Adipose tissue (tissue), 3 donors: ENCODE results near the gene POP4. TPM values are rescaled to one million over a fixed set of nuclear protein-coding genes. Genes with fewer than 3 reads are reported as not detected.

Experiments used
- H3K27ac ChIP-seq: one replicate; pipeline ENCODE4 v1.5.1; 2013; ENCODE audit warnings: low read depth, low read length
- WGBS, 3 donors: extraction: QIAGEN DNeasy Blood & Tissue Kit; methylation state at CpG; one replicate each; pipeline ENCODE4 v1.1.7; 2013; 5-methylcytosine and 5-hydroxymethylcytosine counted together
- polyA plus RNA-seq, 3 donors: library from polyadenylated mRNA; stranded (reverse); fragments of 200-250 nt; gene quantifications; one replicate each; pipeline ENCODE4 v1.2.3, GENCODE V29; 2013
- donor health status: healthy with polysubstance abuse.
- donor health status: Bipolar disorder and iron deficiency.
- donor health status: healthy.

POP4 gene
- polyA plus RNA-seq, 3 donors, result 42.4 to 67.7 (median 54.5) TPM

- 61 to 64% (median 64%) methylated on average over 3 of the region's 3 CpGs for WGBS, 3 donors
Observed at GRCh38 chr19:29598496-29598895, 7.6 kb upstream of the POP4 start.

GRCh38 chr19:29603308-29603707, 2.8 kb upstream of the POP4 start:
- 63 to 78% (median 76%) methylated on average over 5 of the region's 5 CpGs for WGBS, 3 donors
- no peak overlapping the region for H3K27ac ChIP-seq

More at GRCh38 chr19:29598496-29598895, 7.6 kb upstream of the POP4 start:
- H3K27ac ChIP-seq, result no peak overlapping the region

- no peak overlapping the region for H3K27ac ChIP-seq
- WGBS, 3 donors, result 1 to 2% (median 1%) methylated on average over 12 of the region's 12 CpGs
Observed at GRCh38 chr19:29606420-29606747, 301 bp downstream of the POP4 start.

GRCh38 chr19:29609636-29610035, 3.6 kb downstream of the POP4 start:
- no peak overlapping the region for H3K27ac ChIP-seq
- 91 to 93% (median 93%) methylated on average over 11 of the region's 11 CpGs for WGBS, 3 donors

- WGBS, 3 donors, result 79 to 85% (median 80%) methylated on average over 22 of the region's 22 CpGs
- no peak overlapping the region for H3K27ac ChIP-seq
Observed at GRCh38 chr19:29610213-29610573, 4.1 kb downstream of the POP4 start.

- no peak overlapping the region for H3K27ac ChIP-seq
- 33 to 35% (median 35%) methylated on average over 19 of the region's 19 CpGs for WGBS, 3 donors
Observed at GRCh38 chr19:29610574-29611271, 4.6 kb downstream of the POP4 start.

GRCh38 chr19:29612121-29612520, 6.0 kb downstream of the POP4 start:
- no peak overlapping the region for H3K27ac ChIP-seq
- 91 to 96% (median 95%) methylated on average over 9 of the region's 9 CpGs for WGBS, 3 donors

GRCh38 chr19:29612801-29613595, 6.9 kb downstream of the POP4 start:
- H3K27ac ChIP-seq, result no peak overlapping the region
- WGBS, 3 donors, result 88 to 94% (median 88%) methylated on average over 21 of the region's 21 CpGs

GRCh38 chr19:29614046-29614445, 8.0 kb downstream of the POP4 start:
- H3K27ac ChIP-seq, result no peak overlapping the region
- WGBS, 3 donors, result 82 to 87% (median 84%) methylated on average over 7 of the region's 7 CpGs

GRCh38 chr19:29614780-29615179, 8.7 kb downstream of the POP4 start:
- no peak overlapping the region for H3K27ac ChIP-seq
- WGBS, 3 donors, result 74 to 88% (median 79%) methylated on average over 4 of the region's 4 CpGs

- WGBS, 3 donors, result 93 to 96% (median 96%) methylated on average over 10 of the region's 10 CpGs
- H3K27ac ChIP-seq, result no peak overlapping the region
Observed at GRCh38 chr19:29615891-29616425, 9.9 kb downstream of the POP4 start.

- H3K27ac ChIP-seq, result no peak overlapping the region
- 88 to 93% (median 89%) methylated on average over 16 of the region's 16 CpGs for WGBS, 3 donors
Observed at GRCh38 chr19:29616541-29616940, 10.5 kb downstream of the POP4 start.

GRCh38 chr19:29617366-29618266, 11.5 kb downstream of the POP4 start:
- H3K27ac ChIP-seq, result no peak overlapping the region
- WGBS, 3 donors, result 79 to 88% (median 82%) methylated on average over 16 of the region's 16 CpGs

GRCh38 chr19:29618434-29618833, 12.4 kb downstream of the POP4 start:
- 69 to 83% (median 79%) methylated on average over 7 of the region's 7 CpGs for WGBS, 3 donors
- H3K27ac ChIP-seq, result no peak overlapping the region

GRCh38 chr19:29618871-29619270, 12.8 kb downstream of the POP4 start:
- no peak overlapping the region for H3K27ac ChIP-seq
- WGBS, 3 donors, result 60 to 70% (median 67%) methylated on average over 7 of the region's 7 CpGs

- no peak overlapping the region for H3K27ac ChIP-seq
- 54 to 58% (median 57%) methylated on average over 15 of the region's 15 CpGs for WGBS, 3 donors
Observed at GRCh38 chr19:29620931-29621351, 14.9 kb downstream of the POP4 start.

GRCh38 chr19:29622166-29623070, 16.3 kb downstream of the POP4 start:
- no peak overlapping the region for H3K27ac ChIP-seq
- 61 to 78% (median 68%) methylated on average over 23 of the region's 23 CpGs for WGBS, 3 donors
